ENCODE measurements around the gene MOK.

DNA sequence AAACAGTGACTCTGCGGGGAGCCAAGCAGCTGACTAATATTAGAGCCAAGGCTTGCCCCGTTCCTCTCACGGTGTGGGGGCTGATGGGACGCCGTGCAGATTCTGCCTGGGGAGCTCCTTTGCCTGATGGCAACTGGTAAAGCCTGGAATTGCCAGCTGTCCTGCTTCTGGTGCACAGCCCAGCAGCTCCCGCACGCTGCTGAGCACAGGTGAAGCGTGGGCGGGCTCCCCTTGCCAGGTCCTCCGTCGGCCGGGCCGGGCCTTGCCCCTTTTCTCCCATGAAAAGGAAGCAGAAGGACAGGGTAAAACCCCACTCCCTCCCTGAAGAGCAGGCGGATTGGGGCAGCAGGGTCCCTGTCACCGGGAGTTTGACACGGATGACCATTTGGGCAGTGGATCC is 86.3 kb downstream of the MOK start:
- TF ChIP-seq CTCF (conservative IDR thresholded peaks at IDR 0.05) = no peak
- no peak for TF ChIP-seq ZFX (IDR thresholded peaks at IDR 0.05)

Data from C4-2B (cell line).